HG03045 (cell line): Measurements from ENCODE around the gene HEPHL1.

Experiments
- ATAC-seq: cut with Tn5 transposase; IDR thresholded peaks from one replicate; pipeline ENCODE4 v1.9.1; 2021; ENCODE audit warnings: mild to moderate bottlenecking, moderate library complexity; ENCODE audit not compliant: unreplicated experiment

The HEPHL1 gene

GRCh38 chr11:94023856-94024255, 2.7 kb downstream of the HEPHL1 start:
- no peak for ATAC-seq

- no peak for ATAC-seq
Measured at GRCh38 chr11:94024547-94024946, 3.4 kb downstream of the HEPHL1 start.

- no peak for ATAC-seq
Measured at GRCh38 chr11:94025690-94026394, 4.7 kb downstream of the HEPHL1 start.

- no peak for ATAC-seq
Measured at GRCh38 chr11:94027210-94027609, 6.1 kb downstream of the HEPHL1 start.

GRCh38 chr11:94028436-94028835, 7.3 kb downstream of the HEPHL1 start:
- no peak for ATAC-seq

- no peak for ATAC-seq
Measured at GRCh38 chr11:94030059-94030458, 8.9 kb downstream of the HEPHL1 start.

- ATAC-seq = no peak
Measured at GRCh38 chr11:94031625-94032024, 10.5 kb downstream of the HEPHL1 start.

GRCh38 chr11:94032066-94032465, 10.9 kb downstream of the HEPHL1 start:
- no peak for ATAC-seq

- no peak for ATAC-seq
Measured at GRCh38 chr11:94032725-94033124, 11.6 kb downstream of the HEPHL1 start.

GRCh38 chr11:94034207-94034606, 13.1 kb downstream of the HEPHL1 start:
- no peak for ATAC-seq

- ATAC-seq = no peak
Measured at GRCh38 chr11:94036096-94036495, 14.9 kb downstream of the HEPHL1 start.

GRCh38 chr11:94043241-94043640, 22.1 kb downstream of the HEPHL1 start:
- ATAC-seq = no peak

- ATAC-seq = no peak
Measured at GRCh38 chr11:94046796-94047195, 25.6 kb downstream of the HEPHL1 start.

- no peak for ATAC-seq
Measured at GRCh38 chr11:94048032-94048709, 27.0 kb downstream of the HEPHL1 start.

GRCh38 chr11:94049351-94049750, 28.2 kb downstream of the HEPHL1 start:
- no peak for ATAC-seq

- ATAC-seq = no peak
Measured at GRCh38 chr11:94058630-94059029, 37.5 kb downstream of the HEPHL1 start.

- no peak for ATAC-seq
Measured at GRCh38 chr11:94059065-94059464, 37.9 kb downstream of the HEPHL1 start.

GRCh38 chr11:94060401-94060800, 39.2 kb downstream of the HEPHL1 start:
- ATAC-seq = no peak

GRCh38 chr11:94062360-94062759, 41.2 kb downstream of the HEPHL1 start:
- no peak for ATAC-seq

GRCh38 chr11:94066901-94067429, 45.8 kb downstream of the HEPHL1 start:
- ATAC-seq = no peak

- ATAC-seq = no peak
Measured at GRCh38 chr11:94068764-94069163, 47.6 kb downstream of the HEPHL1 start.

- no peak for ATAC-seq
Measured at GRCh38 chr11:94077552-94078293, 56.6 kb downstream of the HEPHL1 start.
